GM13976 (cell line): Measurements from ENCODE around the gene TGM3.

ENCODE experiments used
- DNase-seq: peaks from one replicate; pipeline ENCODE4 v3.0.0; 2012; ENCODE audit warnings: low spot score
- in situ Hi-C: fragments of 300-500 bp; cut with MboI; formaldehyde crosslinking; loops from one replicate; pipeline ENCODE4 v1.12.0; 2022; ENCODE audit warnings: low sequenced_read_pairs, mixed read lengths, inconsistent platforms; ENCODE audit not compliant: unreplicated experiment
- TF ChIP-seq, protein P1 (sequence below): IDR thresholded peaks from 2 replicates; pipeline ENCODE4 v1.5.1; 2012; ENCODE audit warnings: borderline replicate concordance, mild to moderate bottlenecking; ENCODE audit not compliant: insufficient read depth; ENCODE audit errors: extremely low read depth, missing control alignments, control extremely low read depth

The TGM3 gene

DNA sequence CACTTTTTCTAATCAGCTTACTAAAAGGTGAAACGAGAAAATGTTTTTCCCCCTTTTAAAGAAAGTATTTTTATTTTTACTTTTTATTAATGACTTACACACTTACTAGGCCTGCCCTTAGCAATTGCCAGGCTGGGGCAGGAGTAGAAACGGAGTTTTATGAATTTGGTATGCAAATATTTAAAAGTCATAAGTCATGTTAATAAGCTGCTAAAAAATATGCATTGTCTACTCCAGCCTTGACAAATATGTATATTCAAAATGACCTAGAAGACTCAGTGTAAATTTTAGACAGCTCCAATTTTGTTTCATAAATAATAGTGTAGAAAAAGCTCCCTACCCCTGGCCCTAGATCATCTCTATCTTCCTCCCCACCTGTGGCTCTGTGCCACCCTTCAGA lies 67.4 kb downstream of the TGM3 start:
- in situ Hi-C loops: no loop called here
- TF ChIP-seq, protein P1, sequence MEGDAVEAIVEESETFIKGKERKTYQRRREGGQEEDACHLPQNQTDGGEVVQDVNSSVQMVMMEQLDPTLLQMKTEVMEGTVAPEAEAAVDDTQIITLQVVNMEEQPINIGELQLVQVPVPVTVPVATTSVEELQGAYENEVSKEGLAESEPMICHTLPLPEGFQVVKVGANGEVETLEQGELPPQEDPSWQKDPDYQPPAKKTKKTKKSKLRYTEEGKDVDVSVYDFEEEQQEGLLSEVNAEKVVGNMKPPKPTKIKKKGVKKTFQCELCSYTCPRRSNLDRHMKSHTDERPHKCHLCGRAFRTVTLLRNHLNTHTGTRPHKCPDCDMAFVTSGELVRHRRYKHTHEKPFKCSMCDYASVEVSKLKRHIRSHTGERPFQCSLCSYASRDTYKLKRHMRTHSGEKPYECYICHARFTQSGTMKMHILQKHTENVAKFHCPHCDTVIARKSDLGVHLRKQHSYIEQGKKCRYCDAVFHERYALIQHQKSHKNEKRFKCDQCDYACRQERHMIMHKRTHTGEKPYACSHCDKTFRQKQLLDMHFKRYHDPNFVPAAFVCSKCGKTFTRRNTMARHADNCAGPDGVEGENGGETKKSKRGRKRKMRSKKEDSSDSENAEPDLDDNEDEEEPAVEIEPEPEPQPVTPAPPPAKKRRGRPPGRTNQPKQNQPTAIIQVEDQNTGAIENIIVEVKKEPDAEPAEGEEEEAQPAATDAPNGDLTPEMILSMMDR: no peak
- no peak for DNase-seq

DNA sequence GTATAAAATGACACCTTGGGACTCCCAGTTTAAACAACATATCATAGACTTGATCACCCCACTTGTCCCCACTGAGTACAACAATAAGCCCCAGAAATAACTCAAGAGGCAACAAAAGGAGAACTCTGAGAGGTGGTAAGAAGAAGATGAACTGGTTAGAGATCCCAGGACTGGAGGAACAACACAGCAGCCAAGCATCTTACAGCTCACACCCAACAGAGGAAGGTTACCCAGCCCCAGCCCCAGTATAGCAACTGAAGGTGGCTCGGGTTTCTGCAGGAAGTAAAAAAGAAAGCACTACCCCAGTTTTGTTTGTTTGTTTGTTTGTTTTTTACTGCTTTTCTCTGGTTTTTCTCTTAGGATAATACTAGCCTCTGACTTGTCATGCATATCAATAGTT lies 67.8 kb downstream of the TGM3 start:
- no peak for DNase-seq
- in situ Hi-C loops: no loop called here
- TF ChIP-seq, protein P1: no peak

DNA sequence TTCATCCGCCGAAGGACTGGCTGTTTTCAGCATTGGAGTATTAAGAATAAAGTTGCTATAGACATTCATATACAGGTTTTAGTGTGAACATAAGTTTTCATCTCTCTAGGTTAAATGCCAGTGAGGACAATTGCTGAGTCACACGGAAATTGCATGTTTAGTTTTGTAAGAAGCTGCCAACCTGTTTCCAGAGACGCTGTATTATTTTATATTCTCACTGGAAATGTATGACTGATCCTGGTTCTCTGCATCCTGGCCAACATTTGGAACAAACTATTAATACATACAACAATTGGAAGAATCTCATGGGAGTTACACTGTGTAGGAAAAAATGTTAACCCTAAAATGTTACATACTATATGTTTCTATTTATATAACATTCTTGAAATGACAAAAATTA lies 68.2 kb downstream of the TGM3 start:
- DNase-seq: no peak
- TF ChIP-seq, protein P1: no peak
- in situ Hi-C loops: no loop called here

DNA sequence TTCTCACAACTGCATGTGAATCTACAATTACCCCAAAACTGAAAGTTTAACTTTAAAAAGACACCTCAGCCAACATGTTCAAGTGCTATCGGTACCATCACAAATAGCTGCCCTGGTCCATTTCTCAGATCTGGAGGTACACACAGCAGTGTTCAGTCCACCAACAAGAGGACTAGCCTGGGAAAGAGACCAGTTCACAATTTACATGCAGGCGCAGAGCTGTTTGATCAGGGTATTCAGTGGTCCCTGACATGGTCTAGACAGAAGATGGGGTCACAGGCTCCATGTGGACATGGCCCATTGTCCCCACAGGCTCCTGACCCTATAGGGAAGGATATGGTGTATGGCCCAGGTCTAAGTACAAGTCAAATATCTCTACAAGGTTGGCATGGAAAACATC lies 69.3 kb downstream of the TGM3 start:
- in situ Hi-C loops: no loop called here
- DNase-seq: no peak
- TF ChIP-seq, protein P1: no peak

DNA sequence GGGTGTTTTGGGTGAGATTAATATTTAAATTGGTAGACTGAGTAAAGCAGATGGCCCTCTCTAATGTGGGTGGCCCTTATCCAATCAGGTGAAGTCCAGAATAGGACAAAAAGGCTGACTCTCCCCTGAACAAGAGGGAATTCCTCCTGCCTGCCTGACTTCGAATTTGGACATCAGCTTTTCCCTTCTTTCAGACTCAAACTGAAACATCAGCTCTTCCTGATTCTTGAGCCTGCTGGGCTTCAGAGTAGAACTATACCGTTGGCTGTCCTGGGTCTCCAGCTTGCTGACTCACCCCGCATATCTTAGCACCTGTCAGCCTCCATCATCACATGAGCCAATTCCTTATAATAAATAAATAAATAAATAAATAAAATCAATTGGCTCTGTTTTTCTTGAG lies 69.9 kb downstream of the TGM3 start:
- in situ Hi-C loops: no loop called here
- DNase-seq: no peak
- TF ChIP-seq, protein P1: no peak

DNA sequence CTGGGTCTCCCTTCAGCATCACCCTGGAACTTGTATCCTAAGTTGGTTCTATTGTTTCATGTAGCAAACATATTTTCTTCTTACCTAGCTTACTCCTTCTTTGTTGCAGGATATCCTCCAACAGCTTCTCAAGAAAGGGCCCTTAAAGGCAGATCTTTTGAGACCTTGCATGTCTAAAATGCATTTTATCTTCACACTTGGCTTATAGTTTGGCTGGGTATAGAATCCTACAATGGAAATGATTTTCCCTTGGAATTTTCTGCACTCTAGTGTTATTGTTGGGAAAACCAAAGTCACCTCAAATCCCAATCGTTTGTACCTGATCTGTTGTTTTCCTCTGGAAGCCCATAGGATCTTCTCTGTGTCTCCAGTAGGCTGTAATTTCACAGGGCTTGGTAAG lies 72.8 kb downstream of the TGM3 start:
- in situ Hi-C loops: no loop called here
- TF ChIP-seq, protein P1: no peak
- DNase-seq: no peak

DNA sequence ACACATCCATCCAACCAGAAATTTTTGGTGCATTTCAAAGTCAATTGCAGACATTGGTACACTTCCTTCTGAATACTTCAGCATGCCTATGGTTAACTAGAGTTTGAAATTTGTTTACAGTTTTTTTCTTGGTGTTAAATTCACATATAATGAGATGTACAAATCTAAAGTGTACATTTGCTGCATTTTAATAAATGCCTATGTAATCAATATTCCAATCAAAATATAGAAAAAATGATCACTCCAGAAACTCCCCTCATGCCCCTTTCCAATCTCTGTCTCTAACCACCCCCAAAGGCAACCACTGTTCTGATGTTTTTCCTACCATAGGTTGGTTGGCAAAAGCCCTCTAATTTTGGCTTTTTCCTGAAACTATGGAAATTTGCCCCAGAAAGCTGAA lies 77.3 kb downstream of the TGM3 start:
- TF ChIP-seq, protein P1: no peak
- in situ Hi-C loops: no loop called here
- DNase-seq: no peak
